ENCODE data around the gene CACNG4.

- no peak for TF ChIP-seq CTCF (IDR thresholded peaks at IDR 0.05)
- no peak for TF ChIP-seq POLR2A (IDR thresholded peaks at IDR 0.05)
- no peak for TF ChIP-seq POLR2AphosphoS5 (IDR thresholded peaks at IDR 0.05; ENCODE audit: insufficient read depth in 1 of 2, low read depth in 1 of 2)
Observed at GRCh38 chr17:66945147-66945835, 19.2 kb upstream of the CACNG4 start.

Data from vagina (tissue), 2 donors.